CD4-positive, alpha-beta T cell treated with Interleukin-6 at 100 ng/mL for 8 hours (primary cell): ENCODE data around the gene MYMK.

Source experiments
- DNase-seq: peaks from one replicate; pipeline ENCODE4 v3.0.0-alpha.2; 2020; ENCODE audit warnings: mixed read lengths, low spot score

The MYMK gene

GRCh38 chr9:133518706-133519449, 5.9 kb downstream of the MYMK start:
- no peak for DNase-seq

GRCh38 chr9:133518200-133518599, 6.6 kb downstream of the MYMK start:
- DNase-seq: no peak

- no peak for DNase-seq
Observed at GRCh38 chr9:133517711-133518110, 7.0 kb downstream of the MYMK start.

- no peak for DNase-seq
Observed at GRCh38 chr9:133516961-133517350, 7.8 kb downstream of the MYMK start.

GRCh38 chr9:133516256-133516960, 8.4 kb downstream of the MYMK start:
- no peak for DNase-seq

GRCh38 chr9:133515615-133516255, 9.0 kb downstream of the MYMK start:
- no peak for DNase-seq

- no peak for DNase-seq
Observed at GRCh38 chr9:133515240-133515610, 9.5 kb downstream of the MYMK start.

GRCh38 chr9:133514460-133515239, 10.1 kb downstream of the MYMK start:
- DNase-seq: no peak

- DNase-seq: no peak
Observed at GRCh38 chr9:133513214-133514100, 11.3 kb downstream of the MYMK start.

- no peak for DNase-seq
Observed at GRCh38 chr9:133512253-133513213, 12.2 kb downstream of the MYMK start.

GRCh38 chr9:133511607-133512006, 13.2 kb downstream of the MYMK start:
- DNase-seq: no peak

GRCh38 chr9:133510926-133511505, 13.7 kb downstream of the MYMK start:
- no peak for DNase-seq

- peak; percentile 54 for DNase-seq
Observed at GRCh38 chr9:133509179-133510083, 15.3 kb downstream of the MYMK start.

GRCh38 chr9:133508046-133508445, 16.7 kb downstream of the MYMK start:
- DNase-seq: no peak

GRCh38 chr9:133507246-133507965, 17.4 kb downstream of the MYMK start:
- DNase-seq: no peak

- DNase-seq: no peak
Observed at GRCh38 chr9:133506653-133507038, 18.1 kb downstream of the MYMK start.

- no peak for DNase-seq
Observed at GRCh38 chr9:133505901-133506652, 18.7 kb downstream of the MYMK start.
